Erythroblast (primary cell): ENCODE measurements around the gene TMUB2.

Experiments used
- DNase-seq, 2 experiments: peaks; one replicate each; lab custom pipeline; 2025; lab: John Stamatoyannopoulos, UW
- GATA1 ChIP-seq: IDR thresholded peaks from 2 replicates; pipeline ENCODE4 v1.6.1; 2011; ENCODE audit warnings: low read depth, mild to moderate bottlenecking, control low read depth, low read length, moderate library complexity
- POLR2A ChIP-seq: IDR thresholded peaks from 2 replicates; pipeline ENCODE4 v1.6.1; 2011; ENCODE audit warnings: mild to moderate bottlenecking, low read length

The TMUB2 gene

GRCh38 chr17:44170135-44170498 is 16.7 kb upstream of the TMUB2 start:
- no peak for TF ChIP-seq POLR2A
- no peak for TF ChIP-seq GATA1
- DNase-seq: no peak

GRCh38 chr17:44170499-44171201 is 16.1 kb upstream of the TMUB2 start, which contains the start of gene ASB16:
Gene ASB16 (plus strand): TSS chr17:44170704. CDS start chr17:44170790, 86 bp downstream.
- DNase-seq: no peak
- TF ChIP-seq GATA1 (no peak), POLR2A (no peak)

- no peak for DNase-seq
- TF ChIP-seq GATA1 (no peak), POLR2A (no peak)
These were observed 14.8 kb upstream of the TMUB2 start for GRCh38 chr17:44171931-44172455.

GRCh38 chr17:44174427-44174826 is 12.3 kb upstream of the TMUB2 start:
- DNase-seq: no peak
- no peak for TF ChIP-seq GATA1
- no peak for TF ChIP-seq POLR2A

GRCh38 chr17:44176257-44176656 is 10.5 kb upstream of the TMUB2 start:
- no peak for DNase-seq
- TF ChIP-seq GATA1 (no peak), POLR2A (no peak)

- no peak for DNase-seq
- no peak for TF ChIP-seq GATA1
- no peak for TF ChIP-seq POLR2A
These were observed 9.9 kb upstream of the TMUB2 start for GRCh38 chr17:44176671-44177501.

GRCh38 chr17:44177640-44178039 is 9.1 kb upstream of the TMUB2 start:
- TF ChIP-seq GATA1: no peak
- no peak for TF ChIP-seq POLR2A
- DNase-seq: no peak

GRCh38 chr17:44178133-44178532 is 8.6 kb upstream of the TMUB2 start:
- TF ChIP-seq POLR2A (no peak), GATA1 (no peak)
- no peak for DNase-seq

GRCh38 chr17:44183024-44183423 is 3.7 kb upstream of the TMUB2 start:
- no peak for DNase-seq
- TF ChIP-seq POLR2A (no peak), GATA1 (no peak)

GRCh38 chr17:44184212-44184810 is 2.5 kb upstream of the TMUB2 start:
- no peak for DNase-seq
- no peak for TF ChIP-seq GATA1
- no peak for TF ChIP-seq POLR2A

- peak; percentile 76 to 90 for DNase-seq
These were observed 543 bp downstream of the TMUB2 start for GRCh38 chr17:44187131-44187899.

GRCh38 chr17:44188576-44189403 is 2.0 kb downstream of the TMUB2 start:
- DNase-seq: no peak
- TF ChIP-seq GATA1: no peak
- no peak for TF ChIP-seq POLR2A

More at GRCh38 chr17:44187131-44187899, 543 bp downstream of the TMUB2 start:
- TF ChIP-seq GATA1 (no peak), POLR2A (no peak)

GRCh38 chr17:44190481-44190880 is 3.7 kb downstream of the TMUB2 start:
- no peak for DNase-seq
- TF ChIP-seq GATA1 (no peak), POLR2A (no peak)
